HG03432 (cell line): ENCODE data around the gene NAA10.

ENCODE experiments used
- ATAC-seq: cut with Tn5 transposase; IDR thresholded peaks from one replicate; pipeline ENCODE4 v1.9.1; 2021; ENCODE audit warnings: mild to moderate bottlenecking, moderate library complexity; ENCODE audit not compliant: unreplicated experiment

The NAA10 gene

GRCh38 chrX:153885968-153886903 lies 48.6 kb downstream of the NAA10 start, which contains the start of gene L1CAM:
L1CAM (minus strand) TSS chrX:153886173; CDS start chrX:153875836, 10,337 bp downstream.
- ATAC-seq, result no peak

- ATAC-seq, result no peak
These were observed 49.5 kb downstream of the NAA10 start for GRCh38 chrX:153885208-153885787.

GRCh38 chrX:153884590-153884989 lies 50.2 kb downstream of the NAA10 start:
- ATAC-seq, result no peak

GRCh38 chrX:153884136-153884535 lies 50.7 kb downstream of the NAA10 start:
- no peak for ATAC-seq

- ATAC-seq, result no peak
These were observed 51.5 kb downstream of the NAA10 start for GRCh38 chrX:153883163-153883843.

- ATAC-seq, result no peak
These were observed 52.3 kb downstream of the NAA10 start for GRCh38 chrX:153882557-153882956.

GRCh38 chrX:153882086-153882498 lies 52.7 kb downstream of the NAA10 start:
- no peak for ATAC-seq

- no peak for ATAC-seq
These were observed 53.6 kb downstream of the NAA10 start for GRCh38 chrX:153881281-153881680.

- ATAC-seq, result no peak
These were observed 54.4 kb downstream of the NAA10 start for GRCh38 chrX:153880440-153880815.

- no peak for ATAC-seq
These were observed 54.9 kb downstream of the NAA10 start for GRCh38 chrX:153879741-153880439.
